GM13976 (cell line): ENCODE measurements around the gene CEP152.

Source experiments
- DNase-seq: peaks from one replicate; pipeline ENCODE4 v3.0.0; 2012; ENCODE audit warnings: low spot score
- CTCF ChIP-seq: IDR thresholded peaks from 2 replicates; pipeline ENCODE4 v1.5.1; 2012; ENCODE audit warnings: borderline replicate concordance, mild to moderate bottlenecking; ENCODE audit not compliant: insufficient read depth; ENCODE audit errors: extremely low read depth, missing control alignments, control extremely low read depth
- in situ Hi-C: fragments of 300-500 bp; cut with MboI; formaldehyde crosslinking; loops from one replicate; pipeline ENCODE4 v1.12.0; 2022; ENCODE audit warnings: low sequenced_read_pairs, mixed read lengths, inconsistent platforms; ENCODE audit not compliant: unreplicated experiment

The CEP152 gene

GRCh38 chr15:48811325-48811958, 573 bp upstream of the CEP152 start:
- TF ChIP-seq CTCF, result no peak
- no peak for DNase-seq
- in situ Hi-C loops, result loop anchor here (25.0 kb wide), 1 partner anchor 449 kb away; no protein-coding TSS in a partner anchor

- DNase-seq, result no peak
Observed at GRCh38 chr15:48806151-48806550, 4.7 kb downstream of the CEP152 start.

GRCh38 chr15:48805591-48805990, 5.3 kb downstream of the CEP152 start:
- no peak for DNase-seq
- no peak for TF ChIP-seq CTCF
- in situ Hi-C loops, result loop anchor here (25.0 kb wide), 1 partner anchor 443 kb away; no protein-coding TSS in a partner anchor

More at GRCh38 chr15:48806151-48806550, 4.7 kb downstream of the CEP152 start:
- in situ Hi-C loops, result loop anchor here (25.0 kb wide), 1 partner anchor 444 kb away; no protein-coding TSS in a partner anchor
- no peak for TF ChIP-seq CTCF

GRCh38 chr15:48803877-48804276, 7.0 kb downstream of the CEP152 start:
- DNase-seq, result no peak
- in situ Hi-C loops, result loop anchor here (25.0 kb wide), 1 partner anchor 442 kb away; no protein-coding TSS in a partner anchor
- TF ChIP-seq CTCF, result no peak

- no peak for DNase-seq
- no peak for TF ChIP-seq CTCF
- in situ Hi-C loops, result loop anchor here (25.0 kb wide), 1 partner anchor 441 kb away; no protein-coding TSS in a partner anchor
Observed at GRCh38 chr15:48802867-48803266, 8.0 kb downstream of the CEP152 start.

- in situ Hi-C loops, result loop anchor here (25.0 kb wide), 1 partner anchor 440 kb away; no protein-coding TSS in a partner anchor
- TF ChIP-seq CTCF, result no peak
- DNase-seq, result peak; percentile 33
Observed at GRCh38 chr15:48802257-48802656, 8.6 kb downstream of the CEP152 start.
